ENCODE measurements around the gene SAMD14. TPM values are rescaled to one million over a fixed set of nuclear protein-coding genes. Genes with fewer than 3 reads are reported as not detected.

The SAMD14 gene
- total RNA-seq, 2 experiments from 2014 or later: 0.59 TPM; not detected in 1

DNA sequence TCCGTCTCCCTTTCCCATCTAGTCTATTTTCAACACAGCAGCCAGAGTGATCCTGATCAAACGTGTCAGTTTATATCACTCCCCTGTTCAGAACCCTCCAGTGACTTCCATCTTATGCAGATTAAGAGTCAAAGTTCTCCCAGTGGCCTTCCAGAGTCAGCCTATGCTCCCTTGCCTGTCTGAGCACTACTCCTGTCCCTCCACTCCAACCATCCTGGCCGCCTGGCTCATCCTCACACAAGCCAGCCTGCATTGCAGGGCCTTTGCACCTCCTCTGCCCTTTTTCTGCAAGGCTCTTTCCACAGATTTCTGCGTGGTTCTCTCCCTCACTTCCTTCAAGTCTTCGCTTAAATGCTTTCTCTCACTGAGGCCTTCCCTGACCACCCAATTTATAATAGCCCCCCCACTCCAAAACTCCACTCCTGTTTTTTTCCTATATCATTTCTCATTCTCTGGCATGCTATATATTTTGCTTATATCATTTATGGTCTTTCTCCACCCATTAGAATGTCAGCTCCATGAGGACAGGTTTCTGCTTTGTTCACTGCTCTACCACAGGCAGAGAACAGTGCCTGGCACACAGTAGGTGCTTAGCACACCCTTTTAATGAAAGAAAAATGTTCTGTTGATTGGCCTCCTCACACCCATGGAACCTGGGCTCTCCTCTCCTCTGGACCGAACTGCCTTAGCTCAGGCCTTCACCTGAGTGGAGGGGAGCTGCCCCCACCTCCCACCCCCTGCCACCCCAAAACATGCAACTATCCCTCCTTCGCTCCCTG is 9.3 kb downstream of the SAMD14 start:
- Histone ChIP-seq H3K4me3 (ENCODE audit: low read depth, low read length, poor library complexity, severe bottlenecking) (no peak overlapping the region), H3K36me3 (ENCODE audit: insufficient read depth, low read length) (no peaks in the 10 kb centered on the region), H3K4me2 (ENCODE audit: low read length) (no peak overlapping the region), H3K79me2 (ENCODE audit: insufficient read depth, low read depth, low read length) (no peaks in the 10 kb centered on the region), H2AFZ (ENCODE audit: low read length) (no peak overlapping the region), H3K9me3 (ENCODE audit: low read length) (no peaks in the 10 kb centered on the region), H3K9me2 (ENCODE audit: insufficient read depth, low read length) (no peaks in the 10 kb centered on the region), H3K4me1 (ENCODE audit: insufficient read depth, low read length, poor library complexity, severe bottlenecking) (no peaks in the 10 kb centered on the region), H3K27ac (ENCODE audit: low read depth, low read length, poor library complexity, severe bottlenecking) (no peak overlapping the region), H4K20me1 (ENCODE audit: insufficient read depth, low read length) (no peaks in the 10 kb centered on the region)
- TF ChIP-seq EZH2phosphoT487 (IDR thresholded peaks at IDR 0.05; ENCODE audit: borderline replicate concordance, low read depth, low read length): no peak
- TF ChIP-seq, protein P1, sequence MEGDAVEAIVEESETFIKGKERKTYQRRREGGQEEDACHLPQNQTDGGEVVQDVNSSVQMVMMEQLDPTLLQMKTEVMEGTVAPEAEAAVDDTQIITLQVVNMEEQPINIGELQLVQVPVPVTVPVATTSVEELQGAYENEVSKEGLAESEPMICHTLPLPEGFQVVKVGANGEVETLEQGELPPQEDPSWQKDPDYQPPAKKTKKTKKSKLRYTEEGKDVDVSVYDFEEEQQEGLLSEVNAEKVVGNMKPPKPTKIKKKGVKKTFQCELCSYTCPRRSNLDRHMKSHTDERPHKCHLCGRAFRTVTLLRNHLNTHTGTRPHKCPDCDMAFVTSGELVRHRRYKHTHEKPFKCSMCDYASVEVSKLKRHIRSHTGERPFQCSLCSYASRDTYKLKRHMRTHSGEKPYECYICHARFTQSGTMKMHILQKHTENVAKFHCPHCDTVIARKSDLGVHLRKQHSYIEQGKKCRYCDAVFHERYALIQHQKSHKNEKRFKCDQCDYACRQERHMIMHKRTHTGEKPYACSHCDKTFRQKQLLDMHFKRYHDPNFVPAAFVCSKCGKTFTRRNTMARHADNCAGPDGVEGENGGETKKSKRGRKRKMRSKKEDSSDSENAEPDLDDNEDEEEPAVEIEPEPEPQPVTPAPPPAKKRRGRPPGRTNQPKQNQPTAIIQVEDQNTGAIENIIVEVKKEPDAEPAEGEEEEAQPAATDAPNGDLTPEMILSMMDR (conservative IDR thresholded peaks at IDR 0.05; ENCODE audit: low read length): no peak
- POLR2A ChIA-PET: no interaction called here
- CTCF ChIA-PET (ENCODE audit: unreplicated experiment): no interaction called here
- DNase-seq (ENCODE audit: low spot score): no peak
- no TSS peak for BruUV-seq (replicated peaks)
- intact Hi-C loops (cut with micrococcal nuclease; ENCODE audit: unreplicated experiment): no loop called here

DNA sequence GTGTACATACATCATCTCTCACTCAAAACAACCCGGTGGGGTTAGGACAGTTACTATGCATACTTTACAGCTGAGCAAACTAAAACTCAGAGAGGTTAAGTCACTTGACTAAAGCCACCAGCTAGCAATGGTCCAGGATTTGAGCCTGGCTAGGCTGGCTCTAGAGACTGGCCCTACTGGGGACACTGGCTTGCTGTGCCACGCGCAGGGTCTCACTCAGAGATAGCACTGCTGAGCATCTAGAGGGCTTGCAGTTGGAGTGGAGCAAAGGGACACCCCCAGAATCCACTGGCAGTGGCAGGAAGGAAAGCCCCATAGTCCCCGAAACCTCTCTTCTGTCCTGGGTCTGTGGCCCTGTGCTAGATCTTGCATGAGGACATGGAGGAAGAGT is 11.1 kb downstream of the SAMD14 start:
- intact Hi-C loops (cut with micrococcal nuclease; ENCODE audit: unreplicated experiment): no loop called here
- Histone ChIP-seq H2AFZ (ENCODE audit: low read length) (no peak overlapping the region), H4K20me1 (ENCODE audit: insufficient read depth, low read length) (no peaks in the 10 kb centered on the region), H3K4me3 (ENCODE audit: low read depth, low read length, poor library complexity, severe bottlenecking) (no peak overlapping the region), H3K9me3 (ENCODE audit: low read length) (no peaks in the 10 kb centered on the region), H3K79me2 (ENCODE audit: insufficient read depth, low read depth, low read length) (no peaks in the 10 kb centered on the region), H3K27ac (ENCODE audit: low read depth, low read length, poor library complexity, severe bottlenecking) (no peak overlapping the region), H3K4me1 (ENCODE audit: insufficient read depth, low read length, poor library complexity, severe bottlenecking) (no peaks in the 10 kb centered on the region), H3K9me2 (ENCODE audit: insufficient read depth, low read length) (no peaks in the 10 kb centered on the region), H3K36me3 (ENCODE audit: insufficient read depth, low read length) (no peaks in the 10 kb centered on the region), H3K4me2 (ENCODE audit: low read length) (no peak overlapping the region)
- no TSS peak for BruUV-seq (replicated peaks)
- DNase-seq (ENCODE audit: low spot score): no peak
- ChIA-PET CTCF (ENCODE audit: unreplicated experiment) (no interaction called here), POLR2A (interaction anchor here (0.6 kb wide), 1 partner anchor 32 kb away, joined by 4 read pairs; the partner anchor contains the start of gene PPP1R9B)
- TF ChIP-seq EZH2phosphoT487 (IDR thresholded peaks at IDR 0.05; ENCODE audit: borderline replicate concordance, low read depth, low read length): no peak
- TF ChIP-seq, protein P1 (conservative IDR thresholded peaks at IDR 0.05; ENCODE audit: low read length): no peak

DNA sequence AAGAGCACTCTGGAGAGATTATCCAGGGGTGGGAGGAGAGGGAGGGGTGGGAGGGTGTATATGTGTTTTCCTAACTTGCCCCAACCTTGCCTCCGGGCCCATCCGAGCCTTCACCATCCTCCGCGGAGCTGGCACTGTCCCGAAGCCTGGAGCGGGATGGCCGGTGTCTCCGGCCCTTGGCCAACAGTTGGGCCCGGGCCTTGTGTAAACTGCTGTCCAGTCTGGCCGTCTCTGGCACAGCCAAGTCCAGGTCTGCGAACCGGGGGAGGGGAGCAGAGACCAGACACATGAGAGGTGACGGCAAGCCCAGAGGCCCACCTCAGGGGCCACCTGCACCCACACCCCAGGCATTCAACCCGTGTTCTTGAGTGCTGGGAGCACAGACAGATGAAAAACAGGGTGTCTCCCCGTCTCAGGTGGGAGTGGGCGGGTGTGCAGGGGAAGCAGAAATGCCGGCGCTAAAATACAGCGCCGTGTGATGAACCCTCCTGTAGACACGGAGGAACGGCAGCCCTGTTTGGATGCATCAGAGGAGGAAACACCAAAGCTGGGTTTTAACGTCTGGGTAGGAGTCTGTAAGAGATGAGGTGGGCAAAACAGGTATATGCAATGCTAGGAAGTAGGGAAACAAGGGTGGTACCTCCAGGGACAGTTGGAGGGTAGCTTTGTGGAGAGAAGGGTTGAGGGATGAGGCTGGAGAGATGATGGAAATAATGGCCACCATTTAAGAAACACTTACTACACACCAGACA is 11.7 kb downstream of the SAMD14 start:
- DNase-seq (ENCODE audit: low spot score): no peak
- no TSS peak for BruUV-seq (replicated peaks)
- H3K27ac ChIP-seq (ENCODE audit: low read depth, low read length, poor library complexity, severe bottlenecking): no peak overlapping the region
- H3K4me3 ChIP-seq (ENCODE audit: low read depth, low read length, poor library complexity, severe bottlenecking): no peak overlapping the region
- no peak overlapping the region for H2AFZ ChIP-seq (ENCODE audit: low read length)
- H3K4me2 ChIP-seq (ENCODE audit: low read length): no peak overlapping the region
- intact Hi-C loops (cut with micrococcal nuclease; ENCODE audit: unreplicated experiment): no loop called here
- no peaks in the 10 kb centered on the region for H3K9me2 ChIP-seq (ENCODE audit: insufficient read depth, low read length)
- ChIA-PET POLR2A (no interaction called here), CTCF (ENCODE audit: unreplicated experiment) (no interaction called here)
- H3K36me3 ChIP-seq (ENCODE audit: insufficient read depth, low read length): no peaks in the 10 kb centered on the region
- H3K79me2 ChIP-seq (ENCODE audit: insufficient read depth, low read depth, low read length): no peaks in the 10 kb centered on the region
- no peaks in the 10 kb centered on the region for H3K9me3 ChIP-seq (ENCODE audit: low read length)
- TF ChIP-seq EZH2phosphoT487 (IDR thresholded peaks at IDR 0.05; ENCODE audit: borderline replicate concordance, low read depth, low read length): no peak
- TF ChIP-seq, protein P1 (conservative IDR thresholded peaks at IDR 0.05; ENCODE audit: low read length): no peak
- no peaks in the 10 kb centered on the region for H4K20me1 ChIP-seq (ENCODE audit: insufficient read depth, low read length)
- no peaks in the 10 kb centered on the region for H3K4me1 ChIP-seq (ENCODE audit: insufficient read depth, low read length, poor library complexity, severe bottlenecking)

Data from OCI-LY7 (cell line).